Measurements from ENCODE around the gene SSTR4.

- TF ChIP-seq CTCF (IDR thresholded peaks at IDR 0.05) (no peak), ZFX (IDR thresholded peaks at IDR 0.05; ENCODE audit: borderline replicate concordance) (no peak)
Observed at GRCh38 chr20:23032750-23033078, 2.4 kb upstream of the SSTR4 start.
